ENCODE measurements around the gene OR4X1. TPM values are rescaled to one million over a fixed set of nuclear protein-coding genes. Genes with fewer than 3 reads are reported as not detected.
"Not testable (repeated sequence)": the region's sequence is repeated elsewhere in the genome, so short reads cannot be mapped to it uniquely, and the experiment has no call there.

Gene OR4X1
- total RNA-seq, 4 donors from 2014 or later: not detected

GRCh38 chr11:48305923-48306322, 42.3 kb downstream of the OR4X1 start, which contains the start of gene OR4S1:
OR4S1 (plus strand) TSS chr11:48306223; CDS start chr11:48306223, 0 bp downstream.
- H3K36me3 ChIP-seq: no peaks in the 10 kb centered on the region
- no peaks in the 10 kb centered on the region for H3K27me3 ChIP-seq
- no peak within 1 kb of the TSS for H3K27ac ChIP-seq
- no peak within 1 kb of the TSS for H3K4me3 ChIP-seq
- TF ChIP-seq EP300 (IDR thresholded peaks at IDR 0.05) (no peak), CTCF (IDR thresholded peaks at IDR 0.05) (no peak), POLR2AphosphoS5 (IDR thresholded peaks at IDR 0.05) (no peak), POLR2A (IDR thresholded peaks at IDR 0.05) (no peak)
- H3K4me1 ChIP-seq: no peaks in the 10 kb centered on the region
- ATAC-seq: no peak
- H3K9me3 ChIP-seq: peaks cover 0 to under 1% (median 0%) of the 10 kb centered on the region in 3 donors
- 56 to 67% methylated on average over 1 of the region's 1 CpG for WGBS, 2 donors (ENCODE audit: low coverage in 1 of 2)

GRCh38 chr11:48307760-48308386, 44.2 kb downstream of the OR4X1 start:
- Histone ChIP-seq H3K36me3 (no peaks in the 10 kb centered on the region), H3K4me1 (no peaks in the 10 kb centered on the region), H3K27me3 (no peaks in the 10 kb centered on the region), H3K27ac (no peak overlapping the region), H3K9me3 (peaks cover 0 to 5% (median 0%) of the 10 kb centered on the region in 3 donors), H3K4me3 (no peak overlapping the region)
- ATAC-seq: no peak
- WGBS, 2 donors (ENCODE audit: low coverage in 1 of 2): 19 to 22% methylated on average over 5 of the region's 5 CpGs
- TF ChIP-seq EP300 (IDR thresholded peaks at IDR 0.05): no peak
- no peak for TF ChIP-seq POLR2AphosphoS5 (IDR thresholded peaks at IDR 0.05)
- TF ChIP-seq POLR2A (IDR thresholded peaks at IDR 0.05): no peak
- TF ChIP-seq CTCF (IDR thresholded peaks at IDR 0.05): peak; percentile 12 to 63 (median 14)

GRCh38 chr11:48313590-48313989, 49.9 kb downstream of the OR4X1 start:
- H3K4me1 ChIP-seq, H3K27ac ChIP-seq, H3K27me3 ChIP-seq, ATAC-seq, H3K36me3 ChIP-seq, H3K4me3 ChIP-seq: not testable (repeated sequence)
- 20 to 31% methylated on average over 2 of the region's 2 CpGs for WGBS, 2 donors (ENCODE audit: low coverage in 1 of 2)
- H3K9me3 ChIP-seq: peaks cover 0 to 16% (median 0%) of the 10 kb centered on the region in 3 donors

Other genes with a start within 250 kb of the OR4X1 start
- gene OR4B1, start 47.1 kb upstream of the OR4X1 start, total RNA-seq: not detected
- not detected for gene OR4X2, start 18.8 kb upstream of the OR4X1 start, total RNA-seq
- gene OR4S1, start 42.4 kb downstream of the OR4X1 start, total RNA-seq: not detected
- not detected for gene OR4C3, start 61.1 kb downstream of the OR4X1 start, total RNA-seq
- gene OR4C5, start 102.6 kb downstream of the OR4X1 start, total RNA-seq: not detected
- gene OR4A47, start 224.9 kb downstream of the OR4X1 start, total RNA-seq: not detected

All from gastroesophageal sphincter (tissue), 4 donors.